Lung microvascular endothelial cell (primary cell): ENCODE measurements around the gene AKT1. TPM values are rescaled to one million over a fixed set of nuclear protein-coding genes. Genes with fewer than 3 reads are reported as not detected.
"Not testable (repeated sequence)": the region's sequence is repeated elsewhere in the genome, so short reads cannot be mapped to it uniquely, and the experiment has no call there.

ENCODE experiments used
- DNase-seq, 2 donors: peaks; one replicate each; pipeline versions ENCODE4 v3.0.0 to v3.0.0-alpha.2; 2010; ENCODE audit warnings: low read depth in 2 of 2
- total RNA-seq: library from RNA; depleted of rRNA; stranded (reverse); fragments of >200 nt; gene quantifications from 2 replicates; pipeline ENCODE4 v1.2.1, GENCODE V29; 2014

AKT1 gene
- total RNA-seq, 1 donor from 2014 or later, result 129 TPM

DNA sequence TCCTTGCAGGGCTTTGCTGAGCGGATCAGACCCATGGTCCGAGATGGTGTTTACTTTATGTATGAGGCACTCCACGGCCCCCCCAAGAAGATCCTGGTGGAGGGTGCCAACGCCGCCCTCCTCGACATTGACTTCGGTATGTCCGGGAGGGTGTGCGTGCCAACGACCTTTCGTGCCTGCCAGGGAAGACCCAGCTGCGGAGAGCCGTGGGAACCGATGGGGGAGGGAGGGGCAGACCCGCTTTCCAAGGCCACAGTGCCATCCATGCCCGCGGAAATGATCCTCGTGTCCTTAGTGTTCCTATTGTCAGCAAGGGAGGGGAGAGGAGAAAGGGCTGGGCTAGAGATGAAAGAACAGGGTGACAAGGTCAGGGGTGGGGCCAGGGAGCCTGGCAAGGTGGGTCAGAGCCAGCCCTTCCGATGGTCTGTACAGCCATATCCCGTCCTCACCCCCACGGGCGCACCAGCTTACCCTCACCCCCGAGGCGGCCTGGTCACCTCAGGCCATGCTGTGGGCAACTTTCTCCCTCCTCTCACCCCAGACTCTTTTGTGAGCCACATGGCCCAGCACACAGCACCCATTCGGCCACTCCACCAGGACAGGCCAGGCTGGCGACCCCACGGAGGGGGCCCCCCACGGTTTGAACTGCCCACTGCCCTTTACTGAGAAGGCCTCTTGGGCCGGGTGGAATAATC, 54.3 kb downstream of the AKT1 start:
- DNase-seq, result no peak

DNA sequence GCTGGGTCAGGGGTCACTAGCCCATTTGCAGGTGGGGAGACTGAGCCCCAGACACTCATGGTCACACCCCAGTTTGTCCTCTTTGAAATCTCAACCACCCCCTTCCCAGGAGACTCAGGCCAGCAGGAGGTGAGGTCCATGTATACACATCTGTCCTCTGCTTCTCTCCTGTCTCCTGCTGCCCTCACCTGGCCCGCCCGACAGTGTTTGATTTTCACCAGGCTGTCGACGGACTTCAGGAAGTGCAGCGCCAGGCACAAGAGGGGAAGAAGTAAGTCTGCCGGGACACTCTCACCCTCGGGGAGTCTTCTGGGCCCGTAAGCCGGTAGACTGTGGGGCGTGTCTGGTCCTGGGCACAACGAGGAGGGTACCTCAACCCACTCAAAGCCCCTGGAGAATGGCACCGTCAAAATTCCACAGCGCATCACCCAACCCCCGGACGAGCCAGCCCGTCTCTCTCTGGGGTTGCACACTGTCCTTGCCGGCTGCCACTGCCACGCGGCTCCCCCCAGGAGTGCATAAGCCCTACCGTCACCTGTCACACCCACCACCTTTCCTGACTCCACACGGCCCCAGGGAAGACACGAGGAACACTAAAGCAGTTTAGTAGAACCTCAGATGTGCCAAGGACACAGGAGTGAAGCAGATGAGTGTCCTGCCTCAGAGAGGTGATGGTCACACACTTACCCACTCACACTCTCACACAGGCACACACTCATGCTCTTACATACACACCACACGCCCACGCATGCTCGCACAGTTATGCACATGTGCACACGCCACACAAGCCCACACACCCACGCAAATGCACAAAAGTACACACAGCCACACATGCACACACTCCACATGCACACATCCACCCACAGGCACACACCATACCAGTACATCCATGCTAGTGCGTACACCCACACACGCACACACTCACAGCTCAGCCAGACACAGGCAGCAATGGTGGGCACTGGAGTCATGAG, 55.7 kb downstream of the AKT1 start:
- no peak for DNase-seq

DNA sequence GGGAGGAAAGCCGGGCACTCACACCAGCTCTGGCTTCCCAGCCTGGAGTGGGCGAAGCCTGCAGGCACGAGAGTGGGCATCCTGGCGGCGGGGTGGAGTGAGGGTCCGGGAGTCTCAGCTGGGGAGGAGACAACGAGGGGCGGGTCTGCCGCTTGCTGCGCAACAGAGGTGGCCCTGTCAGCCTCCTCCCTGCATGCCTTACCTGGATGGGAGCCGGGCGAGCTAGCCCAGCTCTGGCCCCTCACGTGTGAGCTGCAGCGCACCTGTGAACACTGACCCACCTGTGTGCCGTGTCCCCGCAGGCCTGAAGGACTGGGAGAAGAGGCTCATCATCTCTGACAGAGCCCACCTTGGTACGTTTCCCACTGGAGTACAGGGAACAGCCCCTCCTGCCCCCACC, 56.5 kb downstream of the AKT1 start:
- DNase-seq, result no peak

DNA sequence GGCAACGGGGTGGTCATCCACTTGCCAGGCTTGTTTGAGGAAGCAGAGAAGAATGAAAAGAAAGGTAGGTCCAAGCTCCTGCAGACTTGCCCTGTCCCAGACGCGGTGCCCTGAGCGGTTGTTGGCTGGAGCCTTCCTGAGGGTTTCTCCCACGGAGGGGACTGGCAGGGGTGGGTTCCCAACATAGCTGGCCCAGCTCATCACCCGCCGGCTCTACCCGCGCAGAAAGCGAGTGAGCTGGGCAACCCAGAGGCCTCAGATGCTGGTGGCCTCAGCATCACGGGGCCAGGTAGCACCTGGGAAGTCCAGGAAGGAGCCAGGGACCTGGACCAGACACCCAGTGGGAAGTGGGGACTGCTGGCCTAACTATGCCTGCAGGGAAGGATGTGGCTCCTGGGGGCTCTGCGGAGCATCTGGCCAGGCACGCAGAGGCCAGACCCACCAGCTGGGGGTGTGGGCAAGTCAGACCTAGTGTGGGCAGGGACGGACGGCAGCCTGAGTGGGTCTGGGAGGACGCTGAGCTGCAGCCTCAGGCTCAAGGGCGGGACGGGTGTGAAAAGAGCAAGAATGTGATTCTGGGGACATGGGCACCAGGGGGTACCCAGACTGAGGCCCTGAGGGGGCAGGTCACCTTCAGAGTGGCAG, 57.1 kb downstream of the AKT1 start:
- no peak for DNase-seq

DNA sequence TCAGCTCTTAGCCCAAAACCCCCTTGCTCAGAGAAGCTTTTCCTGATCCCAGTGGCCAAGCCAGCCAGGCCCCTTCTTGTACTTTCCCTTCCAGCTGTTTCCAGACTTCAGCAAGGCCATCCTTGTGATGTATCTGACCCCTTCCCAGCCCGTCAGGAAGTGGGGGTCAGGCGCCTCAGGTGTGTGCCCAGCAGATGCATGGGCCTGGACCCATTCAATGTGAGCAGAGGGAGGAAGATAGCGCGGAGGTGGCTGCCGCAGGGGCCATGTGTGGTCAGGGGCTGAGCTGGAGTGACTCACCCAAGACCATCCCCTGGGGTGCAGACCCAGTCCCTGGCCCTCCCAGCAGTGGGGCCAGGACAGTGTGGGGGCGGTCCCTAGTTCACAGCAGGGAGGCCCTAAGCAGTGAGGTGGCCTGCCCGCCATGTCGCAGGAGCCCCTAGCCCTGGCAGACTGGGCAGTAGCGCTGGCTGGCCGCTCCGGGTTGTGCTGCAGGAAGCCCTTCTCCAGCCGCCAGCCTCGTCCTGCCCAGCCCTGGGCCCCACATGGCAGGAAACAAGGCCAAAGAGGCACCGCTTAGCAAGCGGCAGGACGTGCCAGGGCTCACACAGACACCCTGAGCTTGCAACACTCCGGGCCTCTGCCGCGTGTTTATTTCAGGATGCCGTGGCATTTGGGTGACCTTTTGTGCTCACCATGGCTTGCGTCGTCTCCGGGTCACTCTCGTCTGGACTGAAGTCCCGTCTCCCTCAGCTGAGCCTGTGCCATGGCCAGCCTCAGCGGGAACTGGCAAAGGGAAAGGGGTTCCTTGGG, 59.5 kb downstream of the AKT1 start:
- DNase-seq, result peak; percentile 84 to 93

DNA sequence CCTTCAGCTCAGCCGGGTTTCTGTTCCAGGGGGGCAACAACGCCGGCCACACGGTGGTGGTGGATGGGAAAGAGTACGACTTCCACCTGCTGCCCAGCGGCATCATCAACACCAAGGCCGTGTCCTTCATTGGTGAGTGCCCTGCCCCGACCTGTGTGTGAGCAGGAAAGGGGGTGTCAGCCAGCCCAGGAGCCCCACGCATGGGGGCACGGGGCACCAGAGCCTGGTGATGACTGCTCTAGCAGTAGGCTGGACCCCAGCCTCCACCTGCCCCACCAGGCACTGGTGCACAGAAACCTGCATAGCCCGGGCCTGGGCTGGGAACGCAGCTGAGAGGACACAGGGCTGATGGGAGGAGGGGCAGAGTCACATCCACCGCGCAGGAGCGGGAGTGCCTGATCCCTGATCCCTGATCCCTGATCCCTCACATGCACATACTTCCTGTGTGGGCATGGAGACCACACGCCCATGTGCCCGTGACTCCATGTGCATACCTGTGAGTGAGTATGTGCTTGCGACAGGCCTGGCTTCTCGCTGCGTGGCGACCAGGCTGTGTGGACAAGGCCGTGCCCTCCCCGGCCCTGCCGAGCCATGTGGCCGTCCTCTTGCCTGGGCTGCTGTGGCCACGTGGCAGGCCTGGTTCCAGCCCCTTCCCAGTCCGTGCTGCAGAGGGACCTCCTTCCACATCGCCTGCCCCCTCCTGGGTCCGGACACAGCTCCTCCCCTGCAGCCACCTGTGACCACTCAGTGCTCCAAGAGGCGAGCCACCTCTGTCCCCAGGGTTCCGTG, 60.4 kb downstream of the AKT1 start:
- peak in 1 of 2 donors; percentile 42 for DNase-seq

DNA sequence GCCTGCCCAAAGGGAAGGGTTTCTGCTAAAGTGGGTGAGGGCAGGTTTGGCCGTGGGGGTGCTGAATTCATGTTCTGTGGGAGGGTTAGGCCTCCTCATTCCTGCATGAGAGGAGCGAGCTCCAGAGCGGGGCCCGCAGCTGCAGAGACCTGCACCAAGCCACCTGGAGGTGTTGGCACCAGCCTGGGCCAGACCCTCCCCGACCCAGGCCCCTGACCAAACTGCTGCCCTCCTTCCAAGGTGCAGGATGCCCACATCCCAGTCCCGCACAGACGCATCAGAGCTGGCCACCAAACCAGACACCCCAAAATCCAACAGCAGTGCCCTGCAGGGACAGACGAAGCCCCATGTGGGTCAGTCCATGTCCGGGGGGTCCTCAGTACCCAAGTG, 61.0 kb downstream of the AKT1 start:
- DNase-seq, result no peak

DNA sequence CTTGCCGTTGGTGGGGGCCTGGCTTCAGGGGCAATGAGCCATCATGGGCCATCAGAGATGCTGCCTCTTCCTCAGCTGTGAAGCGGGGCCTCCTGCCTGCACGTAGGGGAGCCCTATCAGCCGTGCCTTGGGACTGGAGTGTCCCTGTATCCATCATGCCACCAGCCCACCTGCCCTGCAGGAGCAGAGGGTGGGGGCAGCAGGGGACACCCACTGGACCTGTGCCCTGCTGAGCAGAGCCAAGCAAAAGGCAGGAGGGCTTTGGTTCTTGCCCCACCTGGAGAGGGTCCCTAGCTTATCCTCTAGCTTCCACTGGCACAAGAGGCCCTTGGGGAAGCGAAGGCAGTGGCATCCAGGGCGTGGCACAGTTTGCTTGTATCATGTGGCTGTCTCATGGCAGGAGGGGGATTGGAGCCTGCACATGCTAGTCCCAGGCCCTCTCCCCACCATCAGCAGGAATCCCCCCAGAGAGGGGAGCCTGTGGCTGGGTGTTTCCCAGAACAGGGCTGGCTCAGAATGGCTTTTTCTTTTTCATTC, 61.4 kb downstream of the AKT1 start:
- no peak for DNase-seq

DNA sequence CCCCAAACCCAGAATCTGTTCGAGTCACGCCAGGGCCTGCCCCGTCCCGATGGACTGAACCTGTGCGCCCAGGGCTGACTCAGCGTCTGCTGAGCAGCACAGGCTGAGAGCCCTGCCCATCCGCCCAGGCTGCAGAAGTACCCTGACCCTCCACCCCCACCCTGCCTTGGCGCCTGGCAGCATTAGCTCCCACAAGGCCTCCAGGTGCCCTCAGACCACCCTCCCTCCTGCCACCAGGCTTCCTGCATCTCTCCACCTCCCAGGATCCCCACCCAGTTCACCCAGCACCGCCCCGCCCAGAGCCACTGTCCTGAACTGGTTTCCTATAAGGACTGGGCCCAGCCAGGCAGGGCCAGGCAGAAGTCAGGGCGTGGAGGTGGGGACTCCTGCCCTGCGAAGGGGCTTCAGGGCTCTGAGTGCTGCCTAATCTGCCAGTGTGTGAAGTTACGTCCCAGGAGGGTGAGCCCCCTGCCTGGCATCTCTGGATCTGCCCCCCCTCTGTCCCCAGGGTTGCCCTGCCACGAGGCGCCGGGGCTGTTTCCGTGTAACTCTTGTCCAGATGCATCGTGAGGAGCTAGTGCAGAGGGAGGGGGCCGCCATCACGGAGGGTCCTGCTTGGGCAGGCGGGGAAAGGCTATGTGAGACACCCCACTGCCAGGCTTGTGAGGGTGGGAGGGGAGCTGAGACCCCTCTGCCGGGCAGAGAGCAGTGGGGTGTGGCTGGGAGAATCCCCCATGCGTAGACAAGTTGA, 62.4 kb downstream of the AKT1 start:
- DNase-seq, result peak in 1 of 2 donors; percentile 47

DNA sequence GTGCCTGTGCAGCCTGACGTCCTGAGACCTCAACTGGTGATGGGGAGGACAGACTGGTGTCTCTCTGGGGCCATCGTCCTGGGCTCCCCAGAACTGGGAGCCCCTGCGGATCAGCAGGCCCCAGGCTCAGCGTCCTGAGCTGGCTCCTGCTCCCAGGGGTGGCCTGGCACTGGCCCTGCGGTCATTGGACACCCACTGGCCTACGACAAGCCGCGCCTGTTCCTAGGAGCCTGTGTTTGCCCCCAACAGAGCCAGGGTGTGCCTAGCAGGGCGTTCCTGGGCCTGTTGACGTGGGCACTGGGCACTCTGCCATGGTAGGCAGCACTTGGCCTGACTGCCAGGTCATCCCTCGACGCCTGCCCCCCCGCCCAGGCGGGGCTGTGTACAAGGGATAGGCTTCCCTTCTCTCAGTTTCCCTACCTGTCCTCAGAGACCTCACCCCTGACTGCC, 63.2 kb downstream of the AKT1 start:
- peak; percentile 39 to 46 for DNase-seq

DNA sequence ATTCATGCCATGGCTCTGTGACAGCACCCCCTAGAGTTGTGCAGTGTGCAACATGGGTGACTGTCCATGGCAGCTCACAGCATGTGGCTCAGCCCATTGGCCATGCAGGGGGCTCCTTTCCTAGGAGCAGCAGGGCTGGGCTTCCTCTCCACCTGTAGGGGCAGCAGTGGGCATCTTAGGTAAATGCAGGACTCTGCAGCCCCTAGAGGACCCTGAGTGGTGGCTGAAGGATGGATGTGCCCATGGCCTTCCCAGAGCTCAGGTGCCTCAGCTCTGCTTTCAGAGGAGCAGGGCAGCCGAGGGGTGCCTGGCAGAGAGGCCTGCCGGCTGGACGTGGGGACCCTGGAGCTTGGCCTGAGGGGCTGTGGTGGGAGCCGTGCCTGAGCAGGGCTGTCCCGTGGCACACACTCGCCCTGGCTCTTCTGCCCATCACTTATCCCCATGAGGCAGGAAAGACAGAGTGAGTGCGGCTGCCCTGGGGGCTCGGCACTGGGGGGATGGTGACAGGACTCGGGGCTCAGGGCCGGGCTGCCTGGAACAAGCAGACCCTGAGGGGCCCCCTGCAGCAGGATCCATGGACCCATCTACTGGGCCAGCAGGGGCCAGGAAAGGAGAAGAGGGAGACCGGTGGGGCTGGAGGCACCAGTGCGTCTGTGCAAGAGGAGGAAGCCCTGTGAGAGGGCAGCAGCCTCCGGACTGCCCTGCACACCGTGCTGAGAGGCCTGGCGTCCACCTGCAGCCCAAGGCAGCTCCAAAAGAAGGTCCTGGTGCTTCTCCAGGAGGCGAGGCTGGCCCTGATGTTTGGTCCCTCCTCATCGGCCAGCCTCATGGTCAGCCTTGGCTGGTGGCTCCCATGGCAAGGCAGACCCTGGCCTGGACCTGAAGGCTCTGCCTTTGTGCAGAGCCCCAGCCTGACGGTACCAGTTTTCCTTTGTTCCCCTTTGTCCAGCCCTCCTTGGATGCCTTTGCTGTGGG, 63.9 kb downstream of the AKT1 start:
- no peak for DNase-seq

DNA sequence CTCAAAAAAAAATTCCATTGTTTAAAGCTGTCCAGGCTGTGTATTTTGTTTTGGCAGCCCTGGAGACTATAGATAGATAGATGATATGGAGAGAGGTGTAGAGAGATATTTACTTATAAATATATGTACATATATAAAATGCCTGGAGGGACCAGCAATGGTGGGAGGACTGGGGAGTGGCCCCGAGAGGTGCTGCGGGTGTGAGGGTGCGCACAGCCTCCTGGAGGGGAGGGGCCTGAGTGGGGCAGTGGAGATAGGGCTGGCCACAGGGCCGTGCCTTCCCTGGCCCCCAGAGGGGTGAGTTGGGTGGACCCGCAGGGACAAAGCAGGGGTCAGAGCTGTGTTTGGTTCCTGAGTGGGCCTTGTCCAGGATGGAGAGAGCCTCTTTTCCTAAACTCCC, 65.1 kb downstream of the AKT1 start:
- DNase-seq, result no peak

DNA sequence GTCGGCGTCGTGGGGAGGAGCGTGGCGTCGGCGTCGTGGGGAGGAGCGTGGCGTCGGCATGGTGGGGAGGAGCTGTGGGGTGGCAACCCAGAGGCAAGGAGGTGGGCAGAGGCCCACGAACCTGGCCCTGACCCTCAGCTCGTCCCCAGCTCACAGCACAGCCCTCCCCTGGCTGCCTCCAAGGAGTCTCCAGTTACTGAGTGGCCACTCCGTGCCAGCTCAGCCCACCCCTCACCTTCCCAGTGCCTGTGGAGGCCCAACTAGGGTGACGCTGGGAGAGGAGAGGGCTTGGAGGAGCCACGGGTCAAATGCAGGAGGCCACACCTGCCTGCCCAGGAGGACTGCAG, 65.7 kb downstream of the AKT1 start:
- no peak for DNase-seq

DNA sequence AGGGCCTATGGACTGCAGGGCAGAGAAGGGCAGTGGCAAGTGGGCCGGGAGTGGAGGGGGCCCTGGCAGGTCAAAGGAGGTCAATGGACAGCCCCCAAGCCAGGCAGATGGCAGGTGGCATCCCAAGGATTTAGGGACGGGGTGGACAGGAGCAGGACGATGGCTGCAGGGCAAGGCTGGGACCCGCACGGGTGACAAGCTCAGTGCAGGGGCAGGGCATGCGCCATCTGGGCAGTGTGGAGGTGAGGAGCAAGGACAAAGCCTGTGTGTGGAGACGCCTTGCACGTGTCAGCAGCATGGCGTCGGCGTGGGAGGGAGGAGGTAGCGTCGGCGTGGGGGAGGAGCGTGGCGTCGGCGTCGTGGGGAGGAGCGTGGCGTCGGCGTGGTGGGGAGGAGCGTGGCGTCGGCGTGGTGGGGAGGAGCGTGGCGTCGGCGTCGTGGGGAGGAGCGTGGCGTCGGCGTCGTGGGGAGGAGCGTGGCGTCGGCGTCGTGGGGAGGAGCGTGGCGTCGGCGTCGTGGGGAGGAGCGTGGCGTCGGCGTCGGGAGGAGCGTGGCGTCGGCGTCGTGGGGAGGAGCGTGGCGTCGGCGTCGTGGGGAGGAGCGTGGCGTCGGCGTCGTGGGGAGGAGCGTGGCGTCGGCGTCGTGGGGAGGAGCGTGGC, 66.2 kb downstream of the AKT1 start:
- not testable (repeated sequence) for DNase-seq

DNA sequence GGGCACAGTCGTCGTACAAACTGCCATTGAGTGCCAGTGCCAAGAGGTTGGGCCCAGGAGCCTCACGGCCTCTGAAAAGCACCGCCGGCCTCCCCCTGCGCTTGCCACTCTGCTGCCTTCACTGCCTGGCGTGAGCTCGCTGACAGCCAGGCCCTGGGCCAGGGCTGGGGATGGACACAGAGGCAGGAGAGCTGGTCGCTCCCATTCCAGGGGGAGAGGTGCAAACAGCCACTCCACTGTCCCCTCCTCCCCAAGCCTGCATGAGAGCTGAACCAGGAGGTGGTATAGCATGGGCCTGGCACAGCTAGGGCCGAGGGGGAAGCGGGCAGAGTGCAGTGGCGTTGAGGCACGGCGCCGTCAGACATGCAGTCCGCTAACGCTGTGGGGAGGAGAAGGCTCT, 66.9 kb downstream of the AKT1 start:
- DNase-seq, result no peak

DNA sequence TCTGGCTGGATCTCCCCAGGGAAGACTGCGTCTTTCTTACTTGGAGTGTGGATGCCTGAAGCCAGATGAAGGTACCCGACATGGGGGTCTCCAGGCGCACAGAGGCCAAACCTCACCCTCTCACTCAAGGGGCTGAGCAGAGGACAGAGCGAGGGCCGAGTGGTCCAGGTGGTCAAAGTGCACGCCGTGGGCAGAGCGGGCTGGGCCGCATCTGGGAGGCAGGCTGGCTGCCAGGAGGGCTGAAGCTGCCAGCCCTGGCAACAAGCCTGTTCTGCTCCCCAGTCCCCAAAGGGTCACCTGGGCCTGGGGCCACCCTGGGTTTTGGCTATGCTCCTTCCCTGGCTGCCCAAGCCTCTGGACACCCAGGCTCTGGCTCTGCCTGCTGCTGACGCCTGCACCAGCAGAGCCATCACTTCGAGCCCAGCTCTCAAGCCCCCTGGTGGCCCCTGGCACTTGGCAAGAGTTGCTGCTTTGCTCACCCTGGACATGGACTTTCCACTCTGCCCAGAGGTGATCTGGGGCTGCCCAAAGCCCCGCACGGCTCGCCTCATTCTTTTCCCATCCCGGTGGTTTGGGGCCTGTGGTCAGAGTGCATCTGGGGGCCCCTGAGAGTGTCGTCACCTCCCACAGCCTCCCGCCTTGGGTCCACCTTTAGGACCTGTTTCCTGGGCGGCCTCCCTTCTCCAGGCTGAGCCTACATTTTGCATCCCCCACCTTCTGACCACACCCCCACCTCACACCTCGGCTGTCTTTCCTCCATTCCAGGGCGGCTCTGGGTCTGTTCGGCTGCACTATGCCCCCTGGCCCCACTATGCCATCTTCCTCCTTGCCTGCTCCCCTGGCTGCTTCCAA, 68.7 kb downstream of the AKT1 start:
- peak in 1 of 2 donors; percentile 18 for DNase-seq
